ENCODE results near the gene DCST1. TPM values are rescaled to one million over a fixed set of nuclear protein-coding genes. Genes with fewer than 3 reads are reported as not detected.
A peak's percentile ranks its signal among the peaks of the same experiment; 100 is the strongest.

Gene DCST1
- total RNA-seq, 3 donors from 2014 or later: 0.19 to 0.20 TPM; not detected in 1

GRCh38 chr1:155077758-155078445, 44.3 kb downstream of the DCST1 start:
- Histone ChIP-seq H3K4me3 (no peak overlapping the region), H3K36me3 (ENCODE audit: low read depth) (no peaks in the 10 kb centered on the region), H3K4me1 (ENCODE audit: low read depth) (peaks cover 42% of the 10 kb centered on the region), H3K9me3 (no peaks in the 10 kb centered on the region)
- ATAC-seq: peak; percentile 16
- intact Hi-C loops (cut with DNase I, micrococcal nuclease): no loop called here
- TF ChIP-seq CTCF (IDR thresholded peaks at IDR 0.05): no peak
- DNase-seq: peak in 2 of 3 donors; percentile 33 to 54

GRCh38 chr1:155078469-155079209, 45.0 kb downstream of the DCST1 start, which contains the start of gene EFNA3:
TSS of gene EFNA3 (plus strand) at chr1:155078837. CDS start at chr1:155078942, 105 bp downstream.
- no peaks in the 10 kb centered on the region for H3K36me3 ChIP-seq (ENCODE audit: low read depth)
- peaks cover 49% of the 10 kb centered on the region for H3K4me1 ChIP-seq (ENCODE audit: low read depth)
- TF ChIP-seq CTCF (IDR thresholded peaks at IDR 0.05): no peak
- peak; percentile 85 to 92 (median 88) for DNase-seq
- peak; percentile 61 for ATAC-seq
- no peaks in the 10 kb centered on the region for H3K9me3 ChIP-seq
- H3K4me3 ChIP-seq: no peak within 1 kb of the TSS
- intact Hi-C loops (cut with DNase I, micrococcal nuclease): no loop called here

- Histone ChIP-seq H3K9me3 (no peaks in the 10 kb centered on the region), H3K4me3 (no peak overlapping the region), H3K36me3 (ENCODE audit: low read depth) (no peaks in the 10 kb centered on the region), H3K4me1 (ENCODE audit: low read depth) (peaks cover 54% of the 10 kb centered on the region)
- no peak for DNase-seq
- TF ChIP-seq CTCF (IDR thresholded peaks at IDR 0.05): no peak
- intact Hi-C loops (cut with DNase I, micrococcal nuclease): no loop called here
- ATAC-seq: no peak
These were observed 45.5 kb downstream of the DCST1 start for GRCh38 chr1:155079210-155079486.

- Histone ChIP-seq H3K4me1 (ENCODE audit: low read depth) (peaks cover 58% of the 10 kb centered on the region), H3K9me3 (no peaks in the 10 kb centered on the region), H3K4me3 (no peak overlapping the region), H3K36me3 (ENCODE audit: low read depth) (no peaks in the 10 kb centered on the region)
- no peak for ATAC-seq
- intact Hi-C loops (cut with DNase I, micrococcal nuclease): no loop called here
- DNase-seq: peak; percentile 41 to 62 (median 59)
- TF ChIP-seq CTCF (IDR thresholded peaks at IDR 0.05): no peak
These were observed 46.1 kb downstream of the DCST1 start for GRCh38 chr1:155079487-155080311.

- intact Hi-C loops (cut with DNase I, micrococcal nuclease): no loop called here
- DNase-seq: peak; percentile 71 to 73 (median 71)
- ATAC-seq: no peak
- TF ChIP-seq CTCF (IDR thresholded peaks at IDR 0.05): no peak
- no peaks in the 10 kb centered on the region for H3K9me3 ChIP-seq
- H3K4me1 ChIP-seq (ENCODE audit: low read depth): peaks cover 59% of the 10 kb centered on the region
- no peaks in the 10 kb centered on the region for H3K36me3 ChIP-seq (ENCODE audit: low read depth)
- no peak overlapping the region for H3K4me3 ChIP-seq
These were observed 46.9 kb downstream of the DCST1 start for GRCh38 chr1:155080312-155081228.

All from mucosa of descending colon (tissue), 3 donors.